SH-SY5Y (cell line): ENCODE data around the gene SYNDIG1.

Source experiments
- GATA2 ChIP-seq: IDR thresholded peaks from 2 replicates; pipeline ENCODE4 v1.6.1; 2011; ENCODE audit warnings: mild to moderate bottlenecking, low read depth, low read length
- GATA3 ChIP-seq: IDR thresholded peaks from 2 replicates; pipeline ENCODE4 v1.6.1; 2011; ENCODE audit warnings: low read depth, mild to moderate bottlenecking, low read length, moderate library complexity

DNA sequence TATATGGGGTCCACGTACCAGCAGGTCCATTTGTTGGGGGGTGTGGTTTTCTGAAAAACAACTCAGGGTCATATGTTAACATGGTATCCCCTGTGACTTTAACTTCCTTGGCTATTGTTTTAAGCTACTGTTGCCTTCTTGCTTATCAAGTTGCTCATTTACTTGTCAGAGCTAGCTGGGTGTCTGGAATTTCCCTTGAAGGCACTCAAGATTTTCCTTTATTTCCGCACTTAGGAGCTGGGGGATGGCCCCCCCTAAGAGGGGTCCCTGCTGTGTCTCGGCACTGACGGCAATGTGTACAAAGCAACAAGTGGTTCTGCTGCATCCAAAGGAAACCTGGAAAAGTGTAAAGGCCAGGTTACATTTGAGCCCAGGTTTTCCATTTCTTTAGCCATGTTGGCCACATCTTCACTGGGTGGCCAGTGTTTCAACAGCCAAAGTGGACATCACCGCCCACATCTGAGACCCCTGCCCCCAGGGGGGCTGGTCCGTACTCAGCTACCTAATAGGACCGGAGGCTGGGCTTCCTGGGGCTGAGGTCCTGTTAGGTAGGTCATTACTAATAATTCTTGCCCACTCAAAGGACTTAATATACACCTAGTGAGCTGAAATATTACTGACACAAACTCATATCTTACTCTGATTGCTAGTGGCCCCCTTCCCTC is 24.8 kb upstream of the SYNDIG1 start:
- no peak for TF ChIP-seq GATA2
- no peak for TF ChIP-seq GATA3
